Osteoblast (primary cell): ENCODE results near the gene ELN. TPM values are rescaled to one million over a fixed set of nuclear protein-coding genes. Genes with fewer than 3 reads are reported as not detected.

Experiments used
- DNase-seq: peaks from one replicate; pipeline ENCODE4 v3.0.0; 2011; ENCODE audit warnings: low spot score, mixed read lengths; ENCODE audit not compliant: insufficient read length; ENCODE audit errors: missing footprints
- H2AFZ ChIP-seq: 2 replicates; pipeline ENCODE4 v1.6.0; 2011; ENCODE audit warnings: mild to moderate bottlenecking, low read length
- H3K27ac ChIP-seq: 2 replicates; pipeline ENCODE4 v1.5.1; 2011; ENCODE audit warnings: mild to moderate bottlenecking, low read depth, low read length, moderate library complexity
- H3K27me3 ChIP-seq: 2 replicates; pipeline ENCODE4 v1.6.0; 2012; ENCODE audit warnings: mild to moderate bottlenecking, control low read depth, inconsistent platforms, low read length, moderate library complexity; ENCODE audit not compliant: insufficient read depth
- H3K36me3 ChIP-seq: 2 replicates; pipeline ENCODE4 v1.5.1; 2011; ENCODE audit warnings: mild to moderate bottlenecking, low read length, control low read depth, moderate library complexity; ENCODE audit not compliant: insufficient read depth
- H3K4me1 ChIP-seq: 2 replicates; pipeline ENCODE4 v1.5.1; 2011; ENCODE audit warnings: mild to moderate bottlenecking, low read length, control low read depth, moderate library complexity; ENCODE audit not compliant: insufficient read depth
- H3K4me2 ChIP-seq: 2 replicates; pipeline ENCODE4 v1.6.0; 2011; ENCODE audit warnings: mild to moderate bottlenecking, low read length; ENCODE audit not compliant: insufficient read depth
- H3K4me3 ChIP-seq: fragments of 200-600 bp; sonication (generic); 3 replicates; pipeline ENCODE4 v1.5.1; 2012; ENCODE audit warnings: mild to moderate bottlenecking, low read length, inconsistent platforms; ENCODE audit not compliant: insufficient read depth
- H3K79me2 ChIP-seq: 2 replicates; pipeline ENCODE4 v1.6.0; 2012; ENCODE audit warnings: mild to moderate bottlenecking, low read length, control low read depth, inconsistent platforms; ENCODE audit not compliant: insufficient read depth
- H3K9me3 ChIP-seq: 2 replicates; pipeline ENCODE4 v1.5.1; 2011; ENCODE audit warnings: low read depth, low read length, control low read depth
- H4K20me1 ChIP-seq: 2 replicates; pipeline ENCODE4 v1.6.0; 2012; ENCODE audit warnings: mild to moderate bottlenecking, low read length, control low read depth; ENCODE audit not compliant: insufficient read depth
- CTCF ChIP-seq: IDR thresholded peaks from 2 replicates; pipeline ENCODE4 v1.5.1; 2011; ENCODE audit warnings: mild to moderate bottlenecking, low read depth, low read length, moderate library complexity; ENCODE audit errors: extremely low read depth
- total RNA-seq: library from RNA; depleted of rRNA; stranded (reverse); fragments of >200 nt; gene quantifications from 2 replicates; pipeline ENCODE4 v1.2.3, GENCODE V29; 2012

The ELN gene
- total RNA-seq, 1 donor = 69.1 TPM

GRCh38 chr7:74059681-74060588, 32.0 kb downstream of the ELN start:
- no peak overlapping the region for H3K27ac ChIP-seq
- no peaks in the 10 kb centered on the region for H3K27me3 ChIP-seq
- no peak for TF ChIP-seq CTCF
- H3K79me2 ChIP-seq = no peaks in the 10 kb centered on the region
- no peak overlapping the region for H3K4me2 ChIP-seq
- no peak overlapping the region for H2AFZ ChIP-seq
- H3K4me1 ChIP-seq = peaks cover 9% of the 10 kb centered on the region
- no peaks in the 10 kb centered on the region for H3K9me3 ChIP-seq
- no peaks in the 10 kb centered on the region for H3K36me3 ChIP-seq
- H3K4me3 ChIP-seq = no peak overlapping the region
- DNase-seq = peak; percentile 75
- H4K20me1 ChIP-seq = no peaks in the 10 kb centered on the region

GRCh38 chr7:74061840-74062539, 34.0 kb downstream of the ELN start:
- Histone ChIP-seq H3K4me1 (peaks cover 9% of the 10 kb centered on the region), H3K9me3 (no peaks in the 10 kb centered on the region), H3K79me2 (no peaks in the 10 kb centered on the region), H3K36me3 (no peaks in the 10 kb centered on the region), H2AFZ (peak overlapping the region; percentile 92), H3K27ac (peak overlapping the region; percentile 99), H3K4me2 (peak overlapping the region; percentile 76), H4K20me1 (no peaks in the 10 kb centered on the region), H3K4me3 (peak overlapping the region; percentile 72), H3K27me3 (no peaks in the 10 kb centered on the region)
- DNase-seq = peak; percentile 99
- no peak for TF ChIP-seq CTCF

GRCh38 chr7:74063223-74063641, 35.3 kb downstream of the ELN start:
- H3K27me3 ChIP-seq = no peaks in the 10 kb centered on the region
- H3K4me2 ChIP-seq = no peak overlapping the region
- no peak for TF ChIP-seq CTCF
- no peaks in the 10 kb centered on the region for H3K9me3 ChIP-seq
- no peak overlapping the region for H3K4me3 ChIP-seq
- H3K79me2 ChIP-seq = no peaks in the 10 kb centered on the region
- H2AFZ ChIP-seq = no peak overlapping the region
- no peak overlapping the region for H3K27ac ChIP-seq
- no peaks in the 10 kb centered on the region for H4K20me1 ChIP-seq
- H3K4me1 ChIP-seq = peaks cover 9% of the 10 kb centered on the region
- no peak for DNase-seq
- H3K36me3 ChIP-seq = no peaks in the 10 kb centered on the region

- H2AFZ ChIP-seq = no peak overlapping the region
- H3K36me3 ChIP-seq = no peaks in the 10 kb centered on the region
- no peak overlapping the region for H3K27ac ChIP-seq
- no peaks in the 10 kb centered on the region for H3K9me3 ChIP-seq
- peak; percentile 27 for DNase-seq
- no peaks in the 10 kb centered on the region for H4K20me1 ChIP-seq
- no peaks in the 10 kb centered on the region for H3K27me3 ChIP-seq
- no peak for TF ChIP-seq CTCF
- H3K4me1 ChIP-seq = peaks cover 9% of the 10 kb centered on the region
- no peaks in the 10 kb centered on the region for H3K79me2 ChIP-seq
- H3K4me2 ChIP-seq = no peak overlapping the region
- H3K4me3 ChIP-seq = no peak overlapping the region
These were observed 35.7 kb downstream of the ELN start for GRCh38 chr7:74063646-74064045.
